Neural crest cell (in vitro differentiated cells): ENCODE measurements around the gene ZMIZ1. TPM values are rescaled to one million over a fixed set of nuclear protein-coding genes. Genes with fewer than 3 reads are reported as not detected.

ENCODE experiments used
- DNase-seq: peaks from one replicate; pipeline ENCODE4 v3.0.0; 2021; ENCODE audit warnings: low read depth, mixed read lengths, low spot score
- H3K27ac Mint-ChIP-seq: one replicate; pipeline ENCODE4 v1.8.0; 2021; ENCODE audit warnings: mild to moderate bottlenecking, mixed read lengths; ENCODE audit not compliant: unreplicated experiment
- H3K27me3 Mint-ChIP-seq: 2 replicates; pipeline ENCODE4 v1.8.0; 2021; ENCODE audit warnings: low read depth, mild to moderate bottlenecking, mixed read lengths
- H3K36me3 Mint-ChIP-seq: 2 replicates; pipeline ENCODE4 v1.8.0; 2021; ENCODE audit warnings: low read depth, mild to moderate bottlenecking, mixed read lengths
- H3K4me1 Mint-ChIP-seq: 2 replicates; pipeline ENCODE4 v1.8.0; 2021; ENCODE audit warnings: mixed read lengths
- H3K4me3 Mint-ChIP-seq: one replicate; pipeline ENCODE4 v1.8.0; 2021; ENCODE audit warnings: mild to moderate bottlenecking, mixed read lengths
- H3K9me3 Mint-ChIP-seq: 2 replicates; pipeline ENCODE4 v1.8.0; 2021; ENCODE audit warnings: mixed read lengths
- CTCF ChIP-seq: fragments of 200-600 bp; sonication (generic); conservative IDR thresholded peaks from 2 replicates; pipeline ENCODE4 v1.5.0; 2021; ENCODE audit warnings: antibody characterized with exemption, mild to moderate bottlenecking
- total RNA-seq: library from RNA; stranded (reverse); gene quantifications from 2 replicates; pipeline ENCODE4 v1.2.1, GENCODE V29; 2021

ZMIZ1 gene
- total RNA-seq, 1 donor from 2014 or later = 92.0 TPM

GRCh38 chr10:79137826-79138225 is 69.1 kb downstream of the ZMIZ1 start:
- no peak overlapping the region for H3K4me3 Mint-ChIP-seq
- H3K4me1 Mint-ChIP-seq = peaks cover 70% of the 10 kb centered on the region
- H3K27me3 Mint-ChIP-seq = no peaks in the 10 kb centered on the region
- H3K36me3 Mint-ChIP-seq = peaks cover 3% of the 10 kb centered on the region
- no peak for DNase-seq
- no peak for TF ChIP-seq CTCF
- H3K27ac Mint-ChIP-seq = peak overlapping the region; percentile 62
- H3K9me3 Mint-ChIP-seq = no peaks in the 10 kb centered on the region

GRCh38 chr10:79138449-79139123 is 69.8 kb downstream of the ZMIZ1 start:
- TF ChIP-seq CTCF = no peak
- H3K9me3 Mint-ChIP-seq = no peaks in the 10 kb centered on the region
- H3K36me3 Mint-ChIP-seq = peaks cover 3% of the 10 kb centered on the region
- peaks cover 63% of the 10 kb centered on the region for H3K4me1 Mint-ChIP-seq
- DNase-seq = no peak
- H3K27me3 Mint-ChIP-seq = no peaks in the 10 kb centered on the region
- H3K27ac Mint-ChIP-seq = no peak overlapping the region
- H3K4me3 Mint-ChIP-seq = peak overlapping the region; percentile 27

GRCh38 chr10:79139124-79139835 is 70.5 kb downstream of the ZMIZ1 start:
- no peaks in the 10 kb centered on the region for H3K9me3 Mint-ChIP-seq
- no peak for DNase-seq
- H3K4me3 Mint-ChIP-seq = no peak overlapping the region
- H3K36me3 Mint-ChIP-seq = peaks cover 3% of the 10 kb centered on the region
- peak overlapping the region; percentile 54 for H3K27ac Mint-ChIP-seq
- H3K4me1 Mint-ChIP-seq = peaks cover 59% of the 10 kb centered on the region
- TF ChIP-seq CTCF = no peak
- H3K27me3 Mint-ChIP-seq = no peaks in the 10 kb centered on the region

- Mint-ChIP-seq H3K9me3 (no peaks in the 10 kb centered on the region), H3K27me3 (no peaks in the 10 kb centered on the region), H3K4me1 (peaks cover 64% of the 10 kb centered on the region), H3K36me3 (peaks cover 3% of the 10 kb centered on the region), H3K27ac (peak overlapping the region; percentile 84), H3K4me3 (no peak overlapping the region)
- no peak for DNase-seq
- no peak for TF ChIP-seq CTCF
Observed at GRCh38 chr10:79140085-79140793, 71.5 kb downstream of the ZMIZ1 start.

- no peak for TF ChIP-seq CTCF
- peaks cover 3% of the 10 kb centered on the region for H3K36me3 Mint-ChIP-seq
- no peak overlapping the region for H3K4me3 Mint-ChIP-seq
- H3K27me3 Mint-ChIP-seq = no peaks in the 10 kb centered on the region
- peaks cover 61% of the 10 kb centered on the region for H3K4me1 Mint-ChIP-seq
- DNase-seq = no peak
- peak overlapping the region; percentile 84 for H3K27ac Mint-ChIP-seq
- no peaks in the 10 kb centered on the region for H3K9me3 Mint-ChIP-seq
Observed at GRCh38 chr10:79140855-79141254, 72.1 kb downstream of the ZMIZ1 start.
